HepG2 (cell line): ENCODE results near the gene GCLM. TPM values are rescaled to one million over a fixed set of nuclear protein-coding genes. Genes with fewer than 3 reads are reported as not detected.

Experiments
- ARNTL ChIP-seq: sonication (generic); formaldehyde crosslinking; IDR thresholded peaks from 2 replicates; pipeline ENCODE4 v1.4.0; 2020; ENCODE audit warnings: mild to moderate bottlenecking, missing genetic modification reagents
- ATM ChIP-seq: fragments of 450-650 bp; IDR thresholded peaks from 2 replicates; pipeline ENCODE4 v1.7.1; 2017; ENCODE audit warnings: mild to moderate bottlenecking, borderline replicate concordance
- DPF2 ChIP-seq: sonication (generic); formaldehyde crosslinking; IDR thresholded peaks from 2 replicates; pipeline ENCODE4 v1.4.0; 2020; ENCODE audit warnings: mild to moderate bottlenecking, low read depth, missing genetic modification reagents, borderline replicate concordance
- DRAP1 ChIP-seq: IDR thresholded peaks from 2 replicates; pipeline ENCODE4 v1.6.1; 2016; ENCODE audit warnings: missing genetic modification reagents, missing compliant biosample characterization
- EP300 ChIP-seq, 3 experiments: sonication (generic) in 1 of 3; formaldehyde crosslinking in 1 of 3; IDR thresholded peaks; 2 replicates each; pipeline versions ENCODE4 v1.5.1 to v1.6.1; 2011 to 2020; ENCODE audit warnings: low read depth in 2 of 3, low read length in 2 of 3, borderline replicate concordance in 1 of 3, improper control_type of control experiment in 1 of 3, mild to moderate bottlenecking in 1 of 3, missing genetic modification reagents in 1 of 3, moderate library complexity in 1 of 3
- FLYWCH1 ChIP-seq: sonication (generic); formaldehyde crosslinking; IDR thresholded peaks from 2 replicates; pipeline ENCODE4 v1.8.1; 2023; ENCODE audit warnings: mild to moderate bottlenecking, missing genetic modification reagents
- FOXO1 ChIP-seq: sonication (generic); formaldehyde crosslinking; IDR thresholded peaks from 2 replicates; pipeline ENCODE4 v1.4.0; 2020; ENCODE audit warnings: missing genetic modification reagents
- HIC2 ChIP-seq: sonication (generic); formaldehyde crosslinking; IDR thresholded peaks from 2 replicates; pipeline ENCODE4 v1.9.0; 2022; ENCODE audit warnings: low read depth, missing genetic modification reagents
- HIVEP1 ChIP-seq: sonication (generic); formaldehyde crosslinking; IDR thresholded peaks from 2 replicates; pipeline ENCODE4 v1.4.0; 2020; ENCODE audit warnings: mild to moderate bottlenecking, missing genetic modification reagents
- POGZ ChIP-seq: sonication (generic); formaldehyde crosslinking; IDR thresholded peaks from 2 replicates; pipeline ENCODE4 v1.4.0; 2020; ENCODE audit warnings: mild to moderate bottlenecking, missing genetic modification reagents
- RXRB ChIP-seq: IDR thresholded peaks from 2 replicates; pipeline ENCODE4 v1.6.1; 2016; ENCODE audit warnings: borderline replicate concordance, missing genetic modification reagents, missing compliant biosample characterization
- SMAD1 ChIP-seq: sonication (generic); formaldehyde crosslinking; IDR thresholded peaks from 2 replicates; pipeline ENCODE4 v1.4.0; 2020; ENCODE audit warnings: missing genetic modification reagents, low read depth, mild to moderate bottlenecking, borderline replicate concordance
- SMC3 ChIP-seq: IDR thresholded peaks from 2 replicates; pipeline ENCODE4 v1.6.1; 2011; ENCODE audit warnings: low read length, improper control_type of control experiment
- SOX5 ChIP-seq: IDR thresholded peaks from 2 replicates; pipeline ENCODE4 v1.6.1; 2016; ENCODE audit warnings: borderline replicate concordance
- TCF7L2 ChIP-seq: IDR thresholded peaks from 2 replicates; pipeline ENCODE4 v1.6.1; 2011; ENCODE audit warnings: mild to moderate bottlenecking, low read depth, low read length, moderate library complexity
- USF2 ChIP-seq, 2 experiments: sonication (generic) in 1 of 2; formaldehyde crosslinking in 1 of 2; IDR thresholded peaks; 2 replicates each; pipeline versions ENCODE4 v1.5.1 to v1.6.1; 2011 to 2020; ENCODE audit warnings: borderline replicate concordance in 1 of 2, low read depth in 1 of 2, low read length in 1 of 2, mild to moderate bottlenecking in 1 of 2, missing genetic modification reagents in 1 of 2, moderate library complexity in 1 of 2
- ZBTB8A ChIP-seq: sonication (generic); formaldehyde crosslinking; IDR thresholded peaks from 2 replicates; pipeline ENCODE4 v1.4.0; 2020; ENCODE audit warnings: mild to moderate bottlenecking, low read depth, missing genetic modification reagents, borderline replicate concordance
- ZEB1 ChIP-seq: IDR thresholded peaks from 2 replicates; pipeline ENCODE4 v1.6.1; 2012; ENCODE audit warnings: mild to moderate bottlenecking, low read depth, inconsistent platforms; ENCODE audit not compliant: insufficient replicate concordance
- ZNF337 ChIP-seq: sonication (generic); formaldehyde crosslinking; IDR thresholded peaks from 2 replicates; pipeline ENCODE4 v1.5.1; 2020; ENCODE audit warnings: missing genetic modification reagents, low read depth, mild to moderate bottlenecking, borderline replicate concordance
- ZNF513 ChIP-seq: sonication (generic); formaldehyde crosslinking; conservative IDR thresholded peaks from 2 replicates; pipeline ENCODE4 v1.5.0; 2020; ENCODE audit warnings: missing genetic modification reagents
- ZNF530 ChIP-seq: sonication (generic); formaldehyde crosslinking; IDR thresholded peaks from 2 replicates; pipeline ENCODE4 v1.5.0; 2020; ENCODE audit warnings: low read depth, mild to moderate bottlenecking, missing genetic modification reagents
- ZNF724P ChIP-seq: sonication (generic); formaldehyde crosslinking; IDR thresholded peaks from 2 replicates; pipeline ENCODE4 v1.8.0; 2022; ENCODE audit warnings: missing genetic modification reagents, borderline replicate concordance
- ZSCAN30 ChIP-seq: sonication (generic); formaldehyde crosslinking; IDR thresholded peaks from 2 replicates; pipeline ENCODE4 v1.5.0; 2020; ENCODE audit warnings: mild to moderate bottlenecking, missing genetic modification reagents
- polyA plus RNA-seq, 8 experiments: library from polyadenylated mRNA; depleted of rRNA in 3 of 8; stranded (reverse) in 7 of 8; unstranded in 1 of 8; fragments of >200 nt; fragmentation: Illumina TruSeq in 4 of 8; extraction: Trizol in 4 of 8; gene quantifications; 2 replicates each; pipeline versions ENCODE4 v1.2.1 to v1.2.3, GENCODE V29; 2011 to 2016; ENCODE audit warnings: low read depth in 4 of 8, missing spikeins in 1 of 8, mixed read lengths in 1 of 8; ENCODE audit not compliant: insufficient read depth in 1 of 8
- total RNA-seq, 5 experiments: library from RNA; depleted of rRNA; stranded (reverse); fragments of >200 nt; fragmentation: Illumina TruSeq; extraction: Trizol; gene quantifications; 2 replicates each; pipeline ENCODE4 v1.2.3, GENCODE V29; 2016; ENCODE audit warnings: low read depth in 1 of 5

Gene GCLM
- total and polyA plus RNA-seq, 2 of the 13 experiments (the other 11 are each of a cell fraction or from before 2014, with no cell fraction given), result 8.7 to 29.9 TPM

GRCh38 chr1:93844262-93845045, 64.8 kb downstream of the GCLM start (continued):
- TF ChIP-seq HIC2 (CRISPR knock-in tag), result no peak
- TF ChIP-seq TCF7L2, result no peak
- peak; percentile 69; the same call in 1 of the 2 replicates for TF ChIP-seq FOXO1 (CRISPR knock-in tag)
- TF ChIP-seq DPF2 (CRISPR knock-in tag), result no peak
- TF ChIP-seq DRAP1 (CRISPR knock-in tag), result no peak
- TF ChIP-seq SMAD1 (CRISPR knock-in tag), result no peak
- TF ChIP-seq FLYWCH1 (CRISPR knock-in tag), result no peak
- no peak for TF ChIP-seq ZBTB8A (CRISPR knock-in tag)
- TF ChIP-seq ZNF724P (CRISPR knock-in tag), result no peak
- no peak for TF ChIP-seq ZNF530 (CRISPR knock-in tag)
- peak; percentile 23; the same call in 1 of the 2 replicates for TF ChIP-seq RXRB (CRISPR knock-in tag)
- TF ChIP-seq SMC3, result peak; percentile 81
- peak; percentile 83; the same call in 1 of the 2 replicates for TF ChIP-seq ATM
- TF ChIP-seq ZSCAN30 (CRISPR knock-in tag), result no peak
- TF ChIP-seq ZNF337, result no peak
- TF ChIP-seq SOX5 (CRISPR knock-in tag), result peak; percentile 29; the same call in 1 of the 2 replicates
- no peak for TF ChIP-seq ZNF513 (CRISPR knock-in tag)
- TF ChIP-seq EP300 (IDR thresholded peaks at IDR 0.05; ENCODE audit: low read depth in 2 of 2, low read length in 2 of 2), result 0 out of 4 replicates have a peak, but pooled peaks of 1 of the 2 experiments have one; percentile 5
- no peak for TF ChIP-seq EP300 (CRISPR knock-in tag; IDR thresholded peaks at IDR 0.05; ENCODE audit: borderline replicate concordance)
- no peak for TF ChIP-seq ZEB1
- no peak for TF ChIP-seq POGZ (CRISPR knock-in tag)
- no peak for TF ChIP-seq ARNTL (CRISPR knock-in tag)
- no peak for TF ChIP-seq HIVEP1 (CRISPR knock-in tag)
- no peak for TF ChIP-seq USF2 (IDR thresholded peaks at IDR 0.05; ENCODE audit: low read depth, low read length)
- no peak for TF ChIP-seq USF2 (CRISPR knock-in tag; IDR thresholded peaks at IDR 0.05; ENCODE audit: borderline replicate concordance)
